H1 (cell line): Measurements from ENCODE around the gene ASTN1. TPM values are rescaled to one million over a fixed set of nuclear protein-coding genes. Genes with fewer than 3 reads are reported as not detected.

ENCODE experiments used
- BACH1 ChIP-seq: IDR thresholded peaks from 2 replicates; pipeline ENCODE4 v1.6.1; 2012; ENCODE audit warnings: low read length, improper control_type of control experiment
- BRCA1 ChIP-seq: IDR thresholded peaks from 2 replicates; pipeline ENCODE4 v1.6.1; 2012; ENCODE audit warnings: low read depth, low read length, improper control_type of control experiment
- CTBP2 ChIP-seq: IDR thresholded peaks from 2 replicates; pipeline ENCODE4 v1.7.0; 2011; ENCODE audit warnings: borderline replicate concordance, mild to moderate bottlenecking, moderate library complexity, mixed read lengths, low read length; ENCODE audit not compliant: insufficient read depth, insufficient read length
- EZH2 ChIP-seq: fragments of 200-600 bp; sonication (generic); IDR thresholded peaks from 2 replicates; pipeline ENCODE4 v1.7.1; 2012; ENCODE audit warnings: low read depth, mild to moderate bottlenecking, moderate library complexity, low read length, inconsistent platforms; ENCODE audit not compliant: severe bottlenecking
- FOSL1 ChIP-seq: IDR thresholded peaks from 2 replicates; pipeline ENCODE4 v1.6.1; 2011; ENCODE audit warnings: mild to moderate bottlenecking, low read depth, low read length, moderate library complexity; ENCODE audit not compliant: insufficient read depth
- GTF2F1 ChIP-seq: IDR thresholded peaks from 2 replicates; pipeline ENCODE4 v1.6.1; 2012; ENCODE audit warnings: low read depth, low read length, improper control_type of control experiment, borderline replicate concordance
- MAFK ChIP-seq: IDR thresholded peaks from 2 replicates; pipeline ENCODE4 v1.6.1; 2012; ENCODE audit warnings: low read depth, mild to moderate bottlenecking, improper control_type of control experiment, low read length
- NRF1 ChIP-seq: IDR thresholded peaks from 2 replicates; pipeline ENCODE4 v1.6.1; 2011; ENCODE audit warnings: mild to moderate bottlenecking, low read depth, low read length, improper control_type of control experiment
- RFX5 ChIP-seq: IDR thresholded peaks from 2 replicates; pipeline ENCODE4 v1.6.1; 2011; ENCODE audit warnings: low read depth, low read length, improper control_type of control experiment, borderline replicate concordance
- ZNF274 ChIP-seq: IDR thresholded peaks from 2 replicates; pipeline ENCODE4 v1.7.0; 2012; ENCODE audit warnings: low read length, borderline replicate concordance; ENCODE audit errors: extremely low read depth
- polyA plus RNA-seq, 7 experiments: library from polyadenylated mRNA; depleted of rRNA in 3 of 7; stranded (reverse) in 5 of 7; unstranded in 2 of 7; fragments of >200 nt in 5 of 7; fragments of 200-250 nt in 2 of 7; gene quantifications; 1 replicate in 5 of 7; 2 replicates in 1 of 7; 4 replicates in 1 of 7; pipeline versions ENCODE4 v1.2.1 to v1.2.3, GENCODE V29; 2011 to 2013; ENCODE audit warnings: missing spikeins in 2 of 7, mixed read lengths in 2 of 7
- total RNA-seq: library from RNA; stranded (reverse); fragmentation: NEBNext Ultra II Directional; extraction: Animal tissue kit (Norgen Biotek cat#: 25700); gene quantifications from 2 replicates; pipeline ENCODE4 v1.2.1, GENCODE V29; 2021

Gene ASTN1
- total and polyA plus RNA-seq, 2 of the 8 experiments (the other 6 are each of a cell fraction or from before 2014, with no cell fraction given) = 2.9 to 4.1 TPM

- TF ChIP-seq NRF1 (no peak), BACH1 (no peak), EZH2 (no peak), GTF2F1 (no peak), RFX5 (no peak), CTBP2 (no peak), FOSL1 (no peak), MAFK (no peak), BRCA1 (no peak), ZNF274 (no peak)
- TF ChIP-seq, all 59 proteins: peak for 0
These were observed 39.8 kb downstream of the ASTN1 start (continued) for GRCh38 chr1:177124577-177125278.
